Panc1 (cell line): ENCODE data around the gene DENND10. TPM values are rescaled to one million over a fixed set of nuclear protein-coding genes. Genes with fewer than 3 reads are reported as not detected.
A peak's percentile ranks its signal among the peaks of the same experiment; 100 is the strongest.

Source experiments
- ATAC-seq: fragments of 200-7000 bp; cut with Tn5 transposase; 2 replicates; pipeline ENCODE4 v1.9.1; 2020; ENCODE audit warnings: mild to moderate bottlenecking, moderate library complexity
- BruUV-seq: library from RNA; stranded (reverse); fragments of 400-500 nt; replicated peaks from 2 replicates; lab custom pipeline; 2021; lab: Mats Ljungman, UMichigan
- CTCF ChIA-PET: fragments of 300-600 bp; sonication (Branson Sonifier 250); formaldehyde crosslinking; loops from one replicate; lab custom pipeline; 2022; ENCODE audit warnings: antibody characterized with exemption; lab: Charles Lee
- POLR2A ChIA-PET: fragments of 300-600 bp; sonication (Branson Sonifier 250); formaldehyde crosslinking; loops from one replicate; lab custom pipeline; 2022; ENCODE audit warnings: antibody characterized with exemption; lab: Charles Lee
- DNase-seq: peaks from one replicate; pipeline ENCODE4 v3.0.0-alpha.2; 2010; ENCODE audit warnings: low read depth, low spot score
- H3K27ac ChIP-seq: 2 replicates; pipeline ENCODE4 v1.5.1; 2011; ENCODE audit warnings: mild to moderate bottlenecking, low read length, inconsistent platforms
- H3K27me3 ChIP-seq: fragments of 200-500 bp; sonication (Bioruptor generic); 2 replicates; pipeline ENCODE4 v1.6.0; 2014; ENCODE audit warnings: low read length, inconsistent platforms; ENCODE audit not compliant: control insufficient read depth, insufficient read depth
- H3K36me3 ChIP-seq: fragments of 200-500 bp; sonication (Bioruptor generic); 2 replicates; pipeline ENCODE4 v1.5.1; 2014; ENCODE audit warnings: inconsistent platforms, mild to moderate bottlenecking, low read length, moderate library complexity; ENCODE audit not compliant: control insufficient read depth, insufficient read depth
- H3K4me1 ChIP-seq: 2 replicates; pipeline ENCODE4 v1.5.1; 2011; ENCODE audit warnings: inconsistent platforms, mild to moderate bottlenecking, low read length, moderate library complexity; ENCODE audit not compliant: control insufficient read depth, insufficient read depth
- H3K4me3 ChIP-seq, 2 experiments: 2 replicates each; pipeline ENCODE4 v1.5.1; 2011 to 2012; ENCODE audit warnings: low read depth in 2 of 2, low read length in 2 of 2, mild to moderate bottlenecking in 2 of 2, inconsistent platforms in 1 of 2, moderate library complexity in 1 of 2
- H3K9me3 ChIP-seq: fragments of 200-500 bp; sonication (Bioruptor generic); 2 replicates; pipeline ENCODE4 v1.5.1; 2014; ENCODE audit warnings: low read depth, mild to moderate bottlenecking, inconsistent platforms, low read length, moderate library complexity; ENCODE audit not compliant: control insufficient read depth, insufficient read depth
- CTCF ChIP-seq: fragments of 450-650 bp; IDR thresholded peaks from 2 replicates; pipeline ENCODE4 v1.5.1; 2017; ENCODE audit warnings: mild to moderate bottlenecking
- POLR2AphosphoS5 ChIP-seq: IDR thresholded peaks from 2 replicates; pipeline ENCODE4 v1.6.1; 2012; ENCODE audit warnings: mild to moderate bottlenecking, low read depth, low read length, moderate library complexity
- REST ChIP-seq, 2 experiments: IDR thresholded peaks; 2 replicates each; pipeline ENCODE4 v1.6.1; 2011 to 2012; ENCODE audit warnings: low read depth in 2 of 2, control low read depth in 1 of 2, low read length in 1 of 2, mild to moderate bottlenecking in 1 of 2, moderate library complexity in 1 of 2; ENCODE audit not compliant: insufficient read depth in 1 of 2
- SIN3A ChIP-seq: IDR thresholded peaks from 2 replicates; pipeline ENCODE4 v1.6.1; 2012; ENCODE audit warnings: low read depth, mild to moderate bottlenecking, low read length, moderate library complexity, borderline replicate concordance; ENCODE audit not compliant: insufficient read depth
- TCF7L2 ChIP-seq: IDR thresholded peaks from 2 replicates; pipeline ENCODE4 v1.6.1; 2011; ENCODE audit warnings: mild to moderate bottlenecking, low read depth, low read length, inconsistent platforms
- in situ Hi-C: cut with HindIII; loops from 2 replicates; pipeline ENCODE4 v1.10.0; 2016; ENCODE audit warnings: low sequenced_read_pairs, low pct_unique_long_range_greater_than_20kb
- intact Hi-C: fragments of 100-400 bp; cut with micrococcal nuclease; formaldehyde crosslinking; loops from one replicate; pipeline ENCODE4 v1.10.0; 2022; ENCODE audit not compliant: unreplicated experiment
- total RNA-seq: library from RNA; stranded (reverse); gene quantifications from one replicate; pipeline ENCODE4 v1.2.1, GENCODE V29; 2021; ENCODE audit not compliant: unreplicated experiment

The DENND10 gene
- total RNA-seq, 1 experiment from 2014 or later = 72.8 TPM

GRCh38 chr10:119162452-119163092 is 58.7 kb downstream of the DENND10 start:
- in situ Hi-C loops = no loop called here
- no peak overlapping the region for H3K4me3 ChIP-seq
- ATAC-seq = no peak
- no peak for TF ChIP-seq POLR2AphosphoS5
- no peak for TF ChIP-seq REST (IDR thresholded peaks at IDR 0.05; ENCODE audit: insufficient read depth in 1 of 2, low read depth in 2 of 2, low read length in 1 of 2)
- no peak for TF ChIP-seq CTCF
- no peak for TF ChIP-seq SIN3A
- TF ChIP-seq TCF7L2 = no peak
- no TSS peak for BruUV-seq
- POLR2A ChIA-PET = no interaction called here
- DNase-seq = no peak
- H3K9me3 ChIP-seq = no peaks in the 10 kb centered on the region
- intact Hi-C loops = no loop called here
- CTCF ChIA-PET = no interaction called here
- H3K4me1 ChIP-seq = peaks cover 23% of the 10 kb centered on the region
- H3K36me3 ChIP-seq = peaks cover 10% of the 10 kb centered on the region
- H3K27me3 ChIP-seq = no peaks in the 10 kb centered on the region
- H3K27ac ChIP-seq = no peak overlapping the region

- intact Hi-C loops = no loop called here
Observed at GRCh38 chr10:119165171-119166117, 61.5 kb downstream of the DENND10 start, which contains the start of gene SFXN4. SFXN4 (minus strand) TSS chr10:119165714; CDS start chr10:119165647, 67 bp downstream.

More at GRCh38 chr10:119165171-119166117, 61.5 kb downstream of the DENND10 start, which contains the start of gene SFXN4:
- in situ Hi-C loops = no loop called here
- DNase-seq = no peak
- ChIA-PET CTCF (no interaction called here), POLR2A (interaction anchor here (0.6 kb wide), 1 partner anchor 22 kb away, joined by 5 read pairs; no protein-coding TSS in a partner anchor)
- Histone ChIP-seq H3K36me3 (peaks cover 29% of the 10 kb centered on the region), H3K4me1 (peaks cover 23% of the 10 kb centered on the region), H3K9me3 (no peaks in the 10 kb centered on the region), H3K27ac (peak within 1 kb of the TSS; percentile 93), H3K27me3 (no peaks in the 10 kb centered on the region), H3K4me3 (peak within 1 kb of the TSS; percentile 63 to 87)
- BruUV-seq = no TSS peak
- TF ChIP-seq REST (IDR thresholded peaks at IDR 0.05; ENCODE audit: insufficient read depth in 1 of 2, low read depth in 2 of 2, low read length in 1 of 2) = no peak
- TF ChIP-seq POLR2AphosphoS5 = peak; percentile 84
- peak; percentile 84; the same call in 1 of the 2 replicates for TF ChIP-seq SIN3A
- ATAC-seq = peak; percentile 95
